Astrocyte of the spinal cord (primary cell): Measurements from ENCODE around the gene GCSAML.

ENCODE experiments used
- DNase-seq: peaks from one replicate; pipeline ENCODE4 v3.0.0; 2011; ENCODE audit warnings: low read depth, low spot score
- H3K4me3 ChIP-seq: 2 replicates; pipeline ENCODE4 v1.5.1; 2011; ENCODE audit warnings: low read depth, mild to moderate bottlenecking, low read length, moderate library complexity
- CTCF ChIP-seq: IDR thresholded peaks from 2 replicates; pipeline ENCODE4 v1.5.1; 2012; ENCODE audit warnings: low read depth, mild to moderate bottlenecking, low read length, inconsistent platforms
- in situ Hi-C: cut with HindIII; loops from 2 replicates; pipeline ENCODE4 v1.10.0; 2017; ENCODE audit warnings: low sequenced_read_pairs

The GCSAML gene

GRCh38 chr1:247529771-247530355, 19.1 kb upstream of the GCSAML start:
- H3K4me3 ChIP-seq = no peak overlapping the region
- no peak for DNase-seq
- no peak for TF ChIP-seq CTCF
- in situ Hi-C loops = no loop called here

- no peak for DNase-seq
- in situ Hi-C loops = no loop called here
- no peak for TF ChIP-seq CTCF
- no peak overlapping the region for H3K4me3 ChIP-seq
Measured at GRCh38 chr1:247530785-247531184, 18.1 kb upstream of the GCSAML start.

GRCh38 chr1:247531937-247532336, 17.0 kb upstream of the GCSAML start:
- no peak overlapping the region for H3K4me3 ChIP-seq
- in situ Hi-C loops = no loop called here
- no peak for TF ChIP-seq CTCF
- no peak for DNase-seq

GRCh38 chr1:247535402-247535801, 13.5 kb upstream of the GCSAML start:
- no peak for DNase-seq
- in situ Hi-C loops = no loop called here
- H3K4me3 ChIP-seq = no peak overlapping the region
- no peak for TF ChIP-seq CTCF

GRCh38 chr1:247536340-247536739, 12.6 kb upstream of the GCSAML start, which contains the start of gene OR2C3:
Gene OR2C3 (minus strand): TSS chr1:247536440. CDS start chr1:247532511, 3,929 bp downstream.
- in situ Hi-C loops = no loop called here
- H3K4me3 ChIP-seq = no peak within 1 kb of the TSS
- no peak for TF ChIP-seq CTCF
- no peak for DNase-seq

- in situ Hi-C loops = no loop called here
- no peak for DNase-seq
Measured at GRCh38 chr1:247538561-247538960, 10.4 kb upstream of the GCSAML start.

More at GRCh38 chr1:247538561-247538960, 10.4 kb upstream of the GCSAML start:
- no peak for TF ChIP-seq CTCF
- H3K4me3 ChIP-seq = no peak overlapping the region
